Transverse colon (tissue), 4 donors: Measurements from ENCODE around the gene ACVR2A. TPM values are rescaled to one million over a fixed set of nuclear protein-coding genes. Genes with fewer than 3 reads are reported as not detected.

ENCODE experiments used
- DNase-seq: peaks from one replicate; pipeline ENCODE4 v3.0.0-alpha.2; 2019
- H3K27ac ChIP-seq, 4 donors: fragments of 200-600 bp; sonication (generic); 2 replicates each; pipeline ENCODE4 v1.5.1; 2016 to 2018; ENCODE audit warnings: inconsistent platforms in 4 of 4
- H3K27me3 ChIP-seq: fragments of 200-600 bp; sonication (generic); 2 replicates; pipeline ENCODE4 v1.5.1; 2017; ENCODE audit warnings: inconsistent platforms
- H3K36me3 ChIP-seq, 4 donors: fragments of 200-600 bp; sonication (generic); 2 replicates each; pipeline ENCODE4 v1.5.1; 2017 to 2019; ENCODE audit warnings: inconsistent platforms in 4 of 4
- H3K4me1 ChIP-seq, 4 donors: fragments of 200-600 bp; sonication (generic); 2 replicates each; pipeline ENCODE4 v1.5.1; 2017 to 2020; ENCODE audit warnings: inconsistent platforms in 4 of 4
- H3K4me3 ChIP-seq, 4 donors: fragments of 200-600 bp; sonication (generic); 1 replicate in 1 of 4; 2 replicates in 3 of 4; pipeline versions ENCODE4 v1.5.1 to v1.6.1; 2017 to 2019; ENCODE audit warnings: inconsistent platforms in 4 of 4
- H3K9me3 ChIP-seq, 2 donors: fragments of 200-600 bp; sonication (generic); 2 replicates each; pipeline ENCODE4 v1.5.1; 2017 to 2019; ENCODE audit warnings: inconsistent platforms in 2 of 2
- EP300 ChIP-seq: sonication (generic); formaldehyde crosslinking; IDR thresholded peaks from one replicate; pipeline ENCODE4 v1.6.1; 2017; ENCODE audit warnings: antibody characterized with exemption, low read depth
- POLR2A ChIP-seq: fragments of 450-650 bp; IDR thresholded peaks from one replicate; pipeline ENCODE4 v1.6.1; 2016; ENCODE audit warnings: antibody characterized with exemption, mild to moderate bottlenecking, moderate library complexity
- POLR2AphosphoS5 ChIP-seq, 3 donors: sonication (generic); formaldehyde crosslinking; IDR thresholded peaks; one replicate each; pipeline ENCODE4 v1.6.1; 2016; ENCODE audit warnings: antibody characterized with exemption in 3 of 3
- WGBS, 2 donors: methylation state at CpG; one replicate each; pipeline ENCODE4 v1.1.5; 2018; ENCODE audit warnings: low coverage in 1 of 2; 5-methylcytosine and 5-hydroxymethylcytosine counted together
- in situ Hi-C, 4 donors: fragments of 200-750 bp; cut with MboI; loops; one replicate each; pipeline versions ENCODE4 v1.15.0 to v1.15.1; 2017; ENCODE audit warnings: low sequenced_read_pairs in 3 of 4, low pct_ligation_motif_present in 1 of 4, low pct_unique_long_range_greater_than_20kb in 1 of 4
- intact Hi-C: fragments of 100-400 bp; cut with DNase I; formaldehyde crosslinking; loops from one replicate; pipeline ENCODE4 v1.15.1; 2023; ENCODE audit warnings: low total_unique reads
- total RNA-seq, 4 donors: library from RNA; depleted of rRNA; stranded (reverse); fragments of >200 nt; gene quantifications; one replicate each; pipeline ENCODE4 v1.1.0, GENCODE V29; 2016
- TF ChIP-seq, protein P1 (sequence below), 5 experiments: fragments of 200-600 bp in 3 of 5; fragments of 450-650 bp in 2 of 5; sonication (generic) in 3 of 5; IDR thresholded peaks; 1 replicate in 2 of 5; 2 replicates in 3 of 5; pipeline ENCODE4 v1.5.1; 2016 to 2017; ENCODE audit warnings: antibody characterized with exemption in 5 of 5, inconsistent platforms in 3 of 5, mild to moderate bottlenecking in 2 of 5, moderate library complexity in 1 of 5

The ACVR2A gene
- total RNA-seq, 4 donors from 2014 or later, result 15.7 to 36.0 (median 19.4) TPM

DNA sequence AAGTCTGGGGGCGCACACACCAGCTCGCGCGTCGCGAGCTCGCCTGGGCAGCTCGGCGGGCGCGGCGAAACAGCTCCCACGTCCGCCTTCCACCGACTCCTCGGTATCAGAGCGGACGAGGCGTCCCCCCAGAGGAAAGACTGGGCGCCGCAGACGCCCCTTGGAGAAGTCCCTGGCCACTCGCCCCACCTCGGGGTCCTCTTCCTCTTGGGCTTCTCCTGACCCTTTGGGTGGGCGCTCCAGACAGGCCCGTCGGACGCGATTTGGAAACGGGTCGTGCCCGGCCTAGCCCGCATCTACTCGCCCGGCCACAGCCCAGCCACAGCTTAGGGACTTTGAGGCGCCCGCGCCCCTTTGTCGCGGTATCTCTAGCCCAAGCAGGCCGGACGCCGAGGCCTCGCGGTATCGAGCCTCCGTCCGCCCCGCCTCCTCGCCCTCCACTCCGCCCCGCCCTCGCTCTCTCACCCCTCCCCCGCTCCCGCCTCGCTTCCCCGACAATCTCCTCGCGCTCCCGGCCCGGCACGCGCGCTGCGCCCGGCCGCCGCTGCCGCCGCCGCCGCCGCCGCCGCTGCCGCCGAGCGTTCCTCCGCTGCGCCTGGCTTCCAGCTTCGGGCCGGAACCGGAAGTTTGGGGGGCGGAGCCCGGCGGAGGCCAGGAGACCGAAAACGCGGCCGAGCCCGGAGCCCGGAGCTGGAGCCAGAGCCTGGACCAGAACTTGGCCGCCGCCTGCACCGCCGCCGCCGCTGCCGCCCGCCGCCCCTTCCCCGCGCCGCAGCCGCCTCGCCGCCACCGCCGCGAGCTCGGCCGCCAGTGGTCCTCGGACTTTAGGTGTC, 749 bp upstream of the ACVR2A start:
- H3K27me3 ChIP-seq, result no peaks in the 10 kb centered on the region
- peaks cover 0 to 36% (median 18%) of the 10 kb centered on the region in 4 donors for H3K4me1 ChIP-seq
- TF ChIP-seq, protein P1, sequence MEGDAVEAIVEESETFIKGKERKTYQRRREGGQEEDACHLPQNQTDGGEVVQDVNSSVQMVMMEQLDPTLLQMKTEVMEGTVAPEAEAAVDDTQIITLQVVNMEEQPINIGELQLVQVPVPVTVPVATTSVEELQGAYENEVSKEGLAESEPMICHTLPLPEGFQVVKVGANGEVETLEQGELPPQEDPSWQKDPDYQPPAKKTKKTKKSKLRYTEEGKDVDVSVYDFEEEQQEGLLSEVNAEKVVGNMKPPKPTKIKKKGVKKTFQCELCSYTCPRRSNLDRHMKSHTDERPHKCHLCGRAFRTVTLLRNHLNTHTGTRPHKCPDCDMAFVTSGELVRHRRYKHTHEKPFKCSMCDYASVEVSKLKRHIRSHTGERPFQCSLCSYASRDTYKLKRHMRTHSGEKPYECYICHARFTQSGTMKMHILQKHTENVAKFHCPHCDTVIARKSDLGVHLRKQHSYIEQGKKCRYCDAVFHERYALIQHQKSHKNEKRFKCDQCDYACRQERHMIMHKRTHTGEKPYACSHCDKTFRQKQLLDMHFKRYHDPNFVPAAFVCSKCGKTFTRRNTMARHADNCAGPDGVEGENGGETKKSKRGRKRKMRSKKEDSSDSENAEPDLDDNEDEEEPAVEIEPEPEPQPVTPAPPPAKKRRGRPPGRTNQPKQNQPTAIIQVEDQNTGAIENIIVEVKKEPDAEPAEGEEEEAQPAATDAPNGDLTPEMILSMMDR (IDR thresholded peaks at IDR 0.05), result peak in 3 of 5 experiments; percentile 17 to 52 (median 30)
- peak; percentile 4 to 77 (median 62) for TF ChIP-seq POLR2AphosphoS5 (IDR thresholded peaks at IDR 0.05)
- no peak for TF ChIP-seq EP300
- TF ChIP-seq POLR2A, result peak; percentile 73
- H3K4me3 ChIP-seq, result peak overlapping the region; percentile 71 to 93 (median 84)
- peak overlapping the region; percentile 97 to 100 (median 98) for H3K27ac ChIP-seq
- in situ Hi-C loops, result no loop called here
- DNase-seq, result peak; percentile 93
- H3K36me3 ChIP-seq, result no peaks in the 10 kb centered on the region
- 0 to 2% methylated on average over 3 to 49 of the region's 113 CpGs for WGBS, 2 donors
- intact Hi-C loops, result no loop called here
- no peaks in the 10 kb centered on the region for H3K9me3 ChIP-seq

DNA sequence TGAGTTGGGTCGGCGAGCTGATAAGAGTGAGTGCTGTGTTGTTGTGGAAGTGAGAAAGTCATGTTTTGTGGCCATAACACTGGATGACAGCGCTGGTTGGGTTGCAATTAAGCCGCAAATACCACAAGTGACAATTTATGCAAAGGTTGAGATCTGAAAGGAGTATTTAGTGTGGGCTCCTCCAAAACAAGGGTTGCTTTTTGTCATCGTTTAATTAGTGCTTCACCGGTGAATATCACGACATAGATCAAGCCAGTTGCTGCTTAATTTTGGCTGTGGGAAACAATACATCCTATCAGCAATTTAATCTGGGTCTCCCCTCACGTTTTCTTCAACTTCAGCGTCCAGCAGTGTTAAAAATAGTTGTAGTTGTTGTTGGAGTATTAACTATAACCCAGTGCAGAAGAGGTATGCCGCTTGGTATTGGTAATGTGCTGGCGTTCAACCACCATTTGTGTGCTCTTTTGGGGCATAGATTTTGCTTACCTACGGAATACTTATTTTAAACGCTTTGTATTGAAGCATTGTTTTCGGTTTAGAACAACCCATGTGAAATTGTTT, 662 bp downstream of the ACVR2A start:
- TF ChIP-seq POLR2A (no peak), EP300 (no peak), POLR2AphosphoS5 (IDR thresholded peaks at IDR 0.05) (no peak)
- TF ChIP-seq, protein P1 (IDR thresholded peaks at IDR 0.05), result no peak
- DNase-seq, result no peak
- Histone ChIP-seq H3K27me3 (no peaks in the 10 kb centered on the region), H3K9me3 (no peaks in the 10 kb centered on the region), H3K27ac (peak overlapping the region; percentile 97 to 100 (median 98)), H3K36me3 (no peaks in the 10 kb centered on the region), H3K4me3 (peak overlapping the region; percentile 63 to 93 (median 77)), H3K4me1 (peaks cover 0 to 46% (median 18%) of the 10 kb centered on the region in 4 donors)
- in situ Hi-C loops (no loop called here), intact Hi-C loops (no loop called here)
- WGBS, 2 donors, result 2% methylated on average over 13 to 14 of the region's 14 CpGs

DNA sequence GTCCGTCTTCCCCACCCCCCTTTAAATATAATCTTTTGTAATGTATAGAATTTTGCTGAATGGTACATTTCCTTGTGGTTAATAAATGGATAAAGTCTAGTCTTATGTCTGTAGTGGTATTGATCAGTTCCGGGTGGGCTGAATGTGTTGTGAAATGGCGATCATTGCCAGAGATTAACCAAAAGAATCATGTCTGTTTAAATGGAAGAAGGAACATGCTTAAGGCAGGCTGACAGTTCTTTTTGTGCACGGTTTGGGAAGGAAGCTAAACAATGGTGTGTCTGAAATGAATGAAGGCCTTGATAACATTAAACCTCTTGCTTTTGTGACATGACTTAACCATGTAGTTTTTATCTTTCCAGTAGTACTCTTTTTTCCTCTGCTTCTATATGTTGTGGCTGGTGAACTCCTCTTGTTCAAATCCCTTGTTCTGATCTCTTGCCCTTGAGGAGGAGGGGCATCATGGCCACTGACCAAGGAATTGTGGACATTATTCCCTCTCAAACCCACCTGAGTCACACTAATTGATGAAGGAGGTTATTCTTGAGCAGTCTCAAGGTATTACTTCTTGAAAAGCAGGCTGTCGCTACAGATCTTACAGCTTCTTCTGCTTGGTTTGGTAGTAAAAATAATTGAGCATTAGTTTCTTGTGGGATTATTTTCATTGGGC, 1.7 kb downstream of the ACVR2A start:
- no peaks in the 10 kb centered on the region for H3K9me3 ChIP-seq
- peak overlapping the region in 3 of 4 donors; percentile 71 to 93 (median 83) for H3K4me3 ChIP-seq
- in situ Hi-C loops, result no loop called here
- intact Hi-C loops, result no loop called here
- WGBS, 2 donors, result 30 to 36% methylated on average over 5 of the region's 5 CpGs
- H3K4me1 ChIP-seq, result peaks cover 0 to 57% (median 23%) of the 10 kb centered on the region in 4 donors
- no peak for DNase-seq
- H3K27ac ChIP-seq, result peak overlapping the region in 1 of 4 donors; percentile 99
- H3K27me3 ChIP-seq, result no peaks in the 10 kb centered on the region
- TF ChIP-seq, protein P1 (IDR thresholded peaks at IDR 0.05), result no peak
- TF ChIP-seq POLR2AphosphoS5 (IDR thresholded peaks at IDR 0.05), result no peak
- no peak for TF ChIP-seq POLR2A
- no peak for TF ChIP-seq EP300
- H3K36me3 ChIP-seq, result no peaks in the 10 kb centered on the region

DNA sequence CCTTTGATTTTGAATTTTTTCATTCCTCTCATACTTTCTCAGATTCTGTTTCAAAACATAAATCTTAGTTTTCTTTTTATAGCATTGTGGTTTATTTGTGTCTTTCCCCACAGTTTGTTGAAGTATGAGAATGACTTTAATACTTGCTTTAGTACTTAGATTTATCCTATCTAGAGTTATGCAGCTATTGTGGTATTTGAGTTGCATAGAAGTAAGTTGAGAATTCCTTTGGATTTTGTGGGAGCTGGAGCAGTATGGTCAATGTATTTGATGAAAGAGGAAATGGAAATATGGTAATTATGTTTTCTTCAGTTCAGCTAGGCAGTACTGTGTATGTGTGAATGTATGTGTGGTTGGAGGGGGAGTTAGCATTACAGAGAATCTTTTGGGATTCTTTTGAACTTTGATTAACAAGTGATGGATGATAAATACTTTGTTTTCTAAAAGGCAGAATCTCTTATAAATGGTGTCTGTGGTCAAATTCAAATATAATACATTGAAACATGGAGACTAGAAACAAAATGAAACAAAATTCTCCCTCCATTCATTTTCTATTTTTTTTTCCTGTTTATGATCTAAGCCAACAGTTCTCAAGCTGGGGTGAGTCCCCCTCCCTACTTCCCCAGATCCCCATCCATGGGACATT, 3.0 kb downstream of the ACVR2A start:
- H3K4me3 ChIP-seq, result no peak overlapping the region
- intact Hi-C loops (no loop called here), in situ Hi-C loops (no loop called here)
- peaks cover 0 to 61% (median 25%) of the 10 kb centered on the region in 4 donors for H3K4me1 ChIP-seq
- H3K27ac ChIP-seq, result no peak overlapping the region
- TF ChIP-seq POLR2AphosphoS5 (IDR thresholded peaks at IDR 0.05), result no peak
- no peak for TF ChIP-seq POLR2A
- TF ChIP-seq EP300, result no peak
- TF ChIP-seq, protein P1 (IDR thresholded peaks at IDR 0.05), result no peak
- no peaks in the 10 kb centered on the region for H3K9me3 ChIP-seq
- no peaks in the 10 kb centered on the region for H3K27me3 ChIP-seq
- no peaks in the 10 kb centered on the region for H3K36me3 ChIP-seq
- no peak for DNase-seq
